HepG2 (cell line): ENCODE results near the gene ARHGAP45. TPM values are rescaled to one million over a fixed set of nuclear protein-coding genes. Genes with fewer than 3 reads are reported as not detected.

Experiments used
- EEA1 ChIP-seq: sonication (generic); formaldehyde crosslinking; IDR thresholded peaks from 2 replicates; pipeline ENCODE4 v1.5.1; 2020; ENCODE audit warnings: mild to moderate bottlenecking, missing genetic modification reagents, borderline replicate concordance
- ISL2 ChIP-seq: sonication (generic); formaldehyde crosslinking; IDR thresholded peaks from 2 replicates; pipeline ENCODE4 v1.5.0; 2020; ENCODE audit warnings: missing genetic modification reagents
- MTERF4 ChIP-seq: sonication (generic); formaldehyde crosslinking; IDR thresholded peaks from 2 replicates; pipeline ENCODE4 v1.8.0; 2023; ENCODE audit warnings: mild to moderate bottlenecking, missing genetic modification reagents
- MXI1 ChIP-seq: IDR thresholded peaks from 3 replicates; pipeline ENCODE4 v1.6.1; 2012; ENCODE audit warnings: low read depth, low read length, inconsistent platforms, borderline replicate concordance
- MYNN ChIP-seq: sonication (generic); formaldehyde crosslinking; IDR thresholded peaks from 2 replicates; pipeline ENCODE4 v1.4.0; 2020; ENCODE audit warnings: mild to moderate bottlenecking, low read depth, missing genetic modification reagents
- PBX2 ChIP-seq: IDR thresholded peaks from 2 replicates; pipeline ENCODE4 v1.6.1; 2016; ENCODE audit warnings: control low read depth
- STAT6 ChIP-seq: sonication (generic); formaldehyde crosslinking; IDR thresholded peaks from 2 replicates; pipeline ENCODE4 v1.4.0; 2020; ENCODE audit warnings: missing genetic modification reagents, mild to moderate bottlenecking, borderline replicate concordance
- THAP11 ChIP-seq: IDR thresholded peaks from 2 replicates; pipeline ENCODE4 v1.6.1; 2016; ENCODE audit warnings: missing biosample characterization, missing genetic modification reagents
- ZBTB1 ChIP-seq: sonication (generic); formaldehyde crosslinking; IDR thresholded peaks from 2 replicates; pipeline ENCODE4 v1.4.0; 2020; ENCODE audit warnings: missing genetic modification reagents, borderline replicate concordance
- ZFP62 ChIP-seq: sonication (generic); formaldehyde crosslinking; IDR thresholded peaks from 2 replicates; pipeline ENCODE4 v1.4.0; 2020; ENCODE audit warnings: missing genetic modification reagents
- ZFP82 ChIP-seq: sonication (generic); formaldehyde crosslinking; IDR thresholded peaks from 2 replicates; pipeline ENCODE4 v1.5.1; 2020; ENCODE audit warnings: mild to moderate bottlenecking, missing genetic modification reagents, borderline replicate concordance
- ZFYVE20 ChIP-seq: sonication (generic); formaldehyde crosslinking; IDR thresholded peaks from 2 replicates; pipeline ENCODE4 v1.8.0; 2023; ENCODE audit warnings: low read depth, mild to moderate bottlenecking, moderate library complexity, missing genetic modification reagents, borderline replicate concordance
- ZNF281 ChIP-seq: sonication (generic); formaldehyde crosslinking; IDR thresholded peaks from 2 replicates; pipeline ENCODE4 v1.4.0; 2020; ENCODE audit warnings: missing genetic modification reagents, borderline replicate concordance
- ZNF329 ChIP-seq: sonication (generic); formaldehyde crosslinking; IDR thresholded peaks from 2 replicates; pipeline ENCODE4 v1.9.0; 2021; ENCODE audit warnings: low read depth, mild to moderate bottlenecking, missing genetic modification reagents
- ZNF557 ChIP-seq: sonication (generic); formaldehyde crosslinking; IDR thresholded peaks from 2 replicates; pipeline ENCODE4 v1.4.0; 2020; ENCODE audit warnings: missing genetic modification reagents
- ZNF766 ChIP-seq: sonication (generic); formaldehyde crosslinking; IDR thresholded peaks from 2 replicates; pipeline ENCODE4 v1.5.0; 2020; ENCODE audit warnings: missing genetic modification reagents, borderline replicate concordance
- polyA plus RNA-seq, 8 experiments: library from polyadenylated mRNA; depleted of rRNA in 3 of 8; stranded (reverse) in 7 of 8; unstranded in 1 of 8; fragments of >200 nt; fragmentation: Illumina TruSeq in 4 of 8; extraction: Trizol in 4 of 8; gene quantifications; 2 replicates each; pipeline versions ENCODE4 v1.2.1 to v1.2.3, GENCODE V29; 2011 to 2016; ENCODE audit warnings: low read depth in 4 of 8, missing spikeins in 1 of 8, mixed read lengths in 1 of 8; ENCODE audit not compliant: insufficient read depth in 1 of 8
- total RNA-seq, 5 experiments: library from RNA; depleted of rRNA; stranded (reverse); fragments of >200 nt; fragmentation: Illumina TruSeq; extraction: Trizol; gene quantifications; 2 replicates each; pipeline ENCODE4 v1.2.3, GENCODE V29; 2016; ENCODE audit warnings: low read depth in 1 of 5
- TF ChIP-seq, protein P1 (sequence below): sonication (generic); formaldehyde crosslinking; IDR thresholded peaks from 2 replicates; pipeline ENCODE4 v1.5.1; 2020; ENCODE audit warnings: mild to moderate bottlenecking, moderate library complexity, missing genetic modification reagents
- TF ChIP-seq, protein P2 (sequence below): sonication (generic); formaldehyde crosslinking; IDR thresholded peaks from 2 replicates; pipeline ENCODE4 v1.4.0; 2020; ENCODE audit warnings: mild to moderate bottlenecking, missing genetic modification reagents

Gene ARHGAP45
- total and polyA plus RNA-seq, 2 of the 13 experiments (the other 11 are each of a cell fraction or from before 2014, with no cell fraction given): 0.84 to 32.0 TPM

DNA sequence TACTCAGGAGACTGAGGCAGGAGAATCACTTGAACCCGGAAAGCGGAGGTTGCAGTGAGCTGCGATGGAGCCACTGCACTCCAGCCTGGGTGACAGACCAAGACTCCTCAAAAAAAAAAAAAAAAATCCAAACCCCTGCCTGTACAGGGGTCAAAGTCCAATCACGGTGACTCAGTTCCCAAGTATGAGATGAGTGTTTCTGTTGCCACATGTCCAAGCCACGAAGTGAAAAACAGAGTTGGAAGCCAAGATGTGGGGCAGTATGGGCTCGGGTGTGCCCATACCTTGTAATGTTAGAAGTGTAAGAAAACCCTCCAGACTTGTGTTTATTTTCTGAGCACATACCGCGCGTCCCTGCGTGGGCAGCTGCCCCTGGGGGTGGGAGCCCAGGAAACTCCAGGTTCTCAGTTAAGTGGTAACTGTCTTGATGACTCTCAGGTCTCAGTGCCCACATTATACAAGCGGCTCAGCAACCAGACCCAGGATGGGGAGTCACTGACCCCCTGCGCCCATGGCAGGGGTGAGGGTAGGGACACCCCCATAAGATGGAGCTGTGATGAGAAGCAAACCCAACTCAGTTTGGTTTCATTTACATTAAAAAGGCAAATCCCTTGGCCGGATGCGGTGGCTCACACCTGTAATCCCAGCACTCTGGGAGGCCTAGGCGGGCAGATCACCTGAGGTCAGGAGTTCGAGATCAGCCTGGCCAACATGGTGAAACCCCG lies 35.6 kb downstream of the ARHGAP45 start (continued):
- TF ChIP-seq STAT6 (CRISPR knock-in tag) (no peak), ZFP62 (CRISPR knock-in tag) (no peak), THAP11 (CRISPR knock-in tag) (peak; percentile 46), ISL2 (no peak), ZFYVE20 (no peak), ZNF557 (no peak), ZBTB1 (no peak), PBX2 (CRISPR knock-in tag) (no peak), ZNF329 (CRISPR knock-in tag) (no peak), ZNF281 (CRISPR knock-in tag) (no peak), ZNF766 (CRISPR knock-in tag) (no peak), MTERF4 (CRISPR knock-in tag) (no peak), ZFP82 (CRISPR knock-in tag) (no peak), EEA1 (CRISPR knock-in tag) (no peak), MXI1 (peak; percentile 77; the same call in 1 of the 3 replicates), MYNN (CRISPR knock-in tag) (no peak)
- TF ChIP-seq, protein P1, sequence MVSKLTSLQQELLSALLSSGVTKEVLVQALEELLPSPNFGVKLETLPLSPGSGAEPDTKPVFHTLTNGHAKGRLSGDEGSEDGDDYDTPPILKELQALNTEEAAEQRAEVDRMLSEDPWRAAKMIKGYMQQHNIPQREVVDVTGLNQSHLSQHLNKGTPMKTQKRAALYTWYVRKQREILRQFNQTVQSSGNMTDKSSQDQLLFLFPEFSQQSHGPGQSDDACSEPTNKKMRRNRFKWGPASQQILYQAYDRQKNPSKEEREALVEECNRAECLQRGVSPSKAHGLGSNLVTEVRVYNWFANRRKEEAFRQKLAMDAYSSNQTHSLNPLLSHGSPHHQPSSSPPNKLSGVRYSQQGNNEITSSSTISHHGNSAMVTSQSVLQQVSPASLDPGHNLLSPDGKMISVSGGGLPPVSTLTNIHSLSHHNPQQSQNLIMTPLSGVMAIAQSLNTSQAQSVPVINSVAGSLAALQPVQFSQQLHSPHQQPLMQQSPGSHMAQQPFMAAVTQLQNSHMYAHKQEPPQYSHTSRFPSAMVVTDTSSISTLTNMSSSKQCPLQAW (CRISPR knock-in tag): 0 out of 2 replicates have a peak, but pooled peaks have one; percentile 24
- TF ChIP-seq, protein P2, sequence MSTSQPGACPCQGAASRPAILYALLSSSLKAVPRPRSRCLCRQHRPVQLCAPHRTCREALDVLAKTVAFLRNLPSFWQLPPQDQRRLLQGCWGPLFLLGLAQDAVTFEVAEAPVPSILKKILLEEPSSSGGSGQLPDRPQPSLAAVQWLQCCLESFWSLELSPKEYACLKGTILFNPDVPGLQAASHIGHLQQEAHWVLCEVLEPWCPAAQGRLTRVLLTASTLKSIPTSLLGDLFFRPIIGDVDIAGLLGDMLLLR (CRISPR knock-in tag): no peak
